Measurements from ENCODE around the gene SCRN2. TPM values are rescaled to one million over a fixed set of nuclear protein-coding genes. Genes with fewer than 3 reads are reported as not detected.

SCRN2 gene
- total RNA-seq, 1 experiment from 2014 or later, result 50.8 TPM

- H3K4me3 Mint-ChIP-seq, result no peak overlapping the region
- no peaks in the 10 kb centered on the region for H3K27me3 Mint-ChIP-seq (ENCODE audit: low read depth)
- TF ChIP-seq CDX4 (CRISPR knock-in tag; IDR thresholded peaks at IDR 0.05; ENCODE audit: borderline replicate concordance) (no peak), ZNF532 (CRISPR knock-in tag; IDR thresholded peaks at IDR 0.05; ENCODE audit: borderline replicate concordance) (no peak), USF2 (CRISPR knock-in tag; IDR thresholded peaks at IDR 0.05) (no peak), CREB1 (CRISPR knock-in tag; IDR thresholded peaks at IDR 0.05) (no peak), JUN (CRISPR knock-in tag; IDR thresholded peaks at IDR 0.05) (no peak), SP1 (CRISPR knock-in tag; conservative IDR thresholded peaks at IDR 0.05) (no peak), ZBTB21 (CRISPR knock-in tag; IDR thresholded peaks at IDR 0.05; ENCODE audit: borderline replicate concordance) (no peak), TEAD1 (CRISPR knock-in tag; IDR thresholded peaks at IDR 0.05) (no peak)
- H3K9me3 Mint-ChIP-seq, result no peaks in the 10 kb centered on the region
- no peaks in the 10 kb centered on the region for H3K36me3 Mint-ChIP-seq
- peaks cover 6% of the 10 kb centered on the region for H3K4me1 Mint-ChIP-seq
- no peak for ATAC-seq
- ChIA-PET POLR2A (no interaction called here), CTCF (no interaction called here)
- no peak for DNase-seq (ENCODE audit: low spot score)
- no peak overlapping the region for H3K27ac Mint-ChIP-seq
These were observed 29.4 kb downstream of the SCRN2 start for GRCh38 chr17:47811709-47812108.

GRCh38 chr17:47810901-47811635, 30.0 kb downstream of the SCRN2 start:
- ChIA-PET CTCF (interaction anchor here (1.0 kb wide), 1 partner anchor 167 kb away, joined by 3 read pairs; no protein-coding TSS in a partner anchor), POLR2A (interaction anchor here (0.6 kb wide), 1 partner anchor 69 kb away, joined by 3 read pairs; no protein-coding TSS in a partner anchor)
- Mint-ChIP-seq H3K27me3 (ENCODE audit: low read depth) (no peaks in the 10 kb centered on the region), H3K27ac (no peak overlapping the region), H3K4me3 (no peak overlapping the region), H3K36me3 (no peaks in the 10 kb centered on the region), H3K9me3 (no peaks in the 10 kb centered on the region), H3K4me1 (peaks cover 6% of the 10 kb centered on the region)
- ATAC-seq (no peak), DNase-seq (ENCODE audit: low spot score) (no peak)
- TF ChIP-seq FOXK1 (CRISPR knock-in tag; IDR thresholded peaks at IDR 0.05) (no peak), GRHL2 (CRISPR knock-in tag; IDR thresholded peaks at IDR 0.05; ENCODE audit: insufficient replicate concordance, severe bottlenecking) (no peak), RORB (CRISPR knock-in tag; IDR thresholded peaks at IDR 0.05) (no peak), E2F1 (CRISPR knock-in tag; IDR thresholded peaks at IDR 0.05) (no peak)

- Mint-ChIP-seq H3K9me3 (no peaks in the 10 kb centered on the region), H3K4me1 (peaks cover 6% of the 10 kb centered on the region), H3K36me3 (no peaks in the 10 kb centered on the region), H3K4me3 (no peak overlapping the region), H3K27me3 (ENCODE audit: low read depth) (no peaks in the 10 kb centered on the region), H3K27ac (no peak overlapping the region; the same call in 1 of the 2 replicates)
- CTCF ChIA-PET, result interaction anchor here (1.0 kb wide), 2 partner anchors 63 to 168 kb away, joined by 3 read pairs; no protein-coding TSS in a partner anchor
- DNase-seq (ENCODE audit: low spot score), result peak; percentile 55
- POLR2A ChIA-PET, result no interaction called here
- ATAC-seq, result peak; percentile 83
- TF ChIP-seq RORB (CRISPR knock-in tag; IDR thresholded peaks at IDR 0.05) (no peak), HMGA2 (CRISPR knock-in tag; IDR thresholded peaks at IDR 0.05) (no peak), RELA (CRISPR knock-in tag; IDR thresholded peaks at IDR 0.05; ENCODE audit: borderline replicate concordance) (no peak), NFE2L1 (CRISPR knock-in tag; IDR thresholded peaks at IDR 0.05) (no peak), ATF3 (CRISPR knock-in tag; conservative IDR thresholded peaks at IDR 0.05) (no peak), AR (CRISPR knock-in tag; IDR thresholded peaks at IDR 0.05) (no peak), ZNF512 (CRISPR knock-in tag; IDR thresholded peaks at IDR 0.05; ENCODE audit: borderline replicate concordance) (no peak)
These were observed 30.8 kb downstream of the SCRN2 start for GRCh38 chr17:47810200-47810821.
